Measurements from ENCODE around the gene VAV3.
"Not testable (repeated sequence)": the region's sequence is repeated elsewhere in the genome, so short reads cannot be mapped to it uniquely, and the experiment has no call there.

VAV3 gene, protein sequence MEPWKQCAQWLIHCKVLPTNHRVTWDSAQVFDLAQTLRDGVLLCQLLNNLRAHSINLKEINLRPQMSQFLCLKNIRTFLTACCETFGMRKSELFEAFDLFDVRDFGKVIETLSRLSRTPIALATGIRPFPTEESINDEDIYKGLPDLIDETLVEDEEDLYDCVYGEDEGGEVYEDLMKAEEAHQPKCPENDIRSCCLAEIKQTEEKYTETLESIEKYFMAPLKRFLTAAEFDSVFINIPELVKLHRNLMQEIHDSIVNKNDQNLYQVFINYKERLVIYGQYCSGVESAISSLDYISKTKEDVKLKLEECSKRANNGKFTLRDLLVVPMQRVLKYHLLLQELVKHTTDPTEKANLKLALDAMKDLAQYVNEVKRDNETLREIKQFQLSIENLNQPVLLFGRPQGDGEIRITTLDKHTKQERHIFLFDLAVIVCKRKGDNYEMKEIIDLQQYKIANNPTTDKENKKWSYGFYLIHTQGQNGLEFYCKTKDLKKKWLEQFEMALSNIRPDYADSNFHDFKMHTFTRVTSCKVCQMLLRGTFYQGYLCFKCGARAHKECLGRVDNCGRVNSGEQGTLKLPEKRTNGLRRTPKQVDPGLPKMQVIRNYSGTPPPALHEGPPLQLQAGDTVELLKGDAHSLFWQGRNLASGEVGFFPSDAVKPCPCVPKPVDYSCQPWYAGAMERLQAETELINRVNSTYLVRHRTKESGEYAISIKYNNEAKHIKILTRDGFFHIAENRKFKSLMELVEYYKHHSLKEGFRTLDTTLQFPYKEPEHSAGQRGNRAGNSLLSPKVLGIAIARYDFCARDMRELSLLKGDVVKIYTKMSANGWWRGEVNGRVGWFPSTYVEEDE

DNA sequence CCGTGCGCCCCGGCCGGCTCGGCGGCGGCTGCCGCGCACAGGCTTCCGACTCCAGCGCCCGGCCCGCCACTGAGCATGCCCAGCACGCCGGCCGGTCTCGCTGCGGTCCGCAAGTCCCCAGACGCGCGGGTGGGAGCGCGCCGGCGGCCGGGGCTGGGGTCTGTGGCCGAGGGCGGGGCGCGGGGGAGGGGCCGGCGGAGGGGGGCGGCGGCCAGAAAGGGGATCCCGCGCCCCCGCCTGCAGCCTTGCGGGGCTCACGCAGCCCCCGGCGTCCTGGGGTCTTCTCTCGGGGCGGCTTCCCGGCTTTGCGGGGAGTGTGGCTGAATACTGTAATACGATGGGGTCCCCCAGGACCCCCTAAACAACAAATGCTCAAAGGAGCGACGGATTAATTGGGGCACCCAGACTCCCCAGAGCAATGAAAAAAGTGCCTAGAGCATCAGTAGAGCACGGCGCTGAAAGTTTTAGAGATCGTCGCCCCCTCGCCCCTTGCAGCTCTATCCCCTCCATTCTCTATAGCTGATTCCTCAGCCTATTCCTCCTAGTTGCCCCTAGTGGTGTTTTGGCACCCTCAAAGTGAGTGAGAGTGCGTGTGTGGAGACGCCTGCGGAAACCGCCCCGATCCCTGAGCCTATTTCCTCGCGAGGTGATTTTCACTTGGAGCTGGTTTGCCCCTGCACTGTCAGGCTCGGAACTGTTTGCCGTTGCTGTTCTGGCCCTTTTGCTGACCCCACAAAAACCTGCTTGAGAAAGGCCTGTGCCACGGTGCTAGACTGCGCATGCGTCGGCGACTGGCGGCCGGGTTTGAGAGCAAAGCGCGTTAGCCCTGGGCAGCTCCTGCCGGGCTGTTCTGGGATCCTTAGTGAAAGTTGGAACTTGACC, at the start of gene VAV3:
Gene VAV3 (minus strand): TSS at position 71 of the 882 bp plus-strand sequence. CDS start 311 bp downstream, outside the sequence.
- peak; percentile 69 for DNase-seq

DNA sequence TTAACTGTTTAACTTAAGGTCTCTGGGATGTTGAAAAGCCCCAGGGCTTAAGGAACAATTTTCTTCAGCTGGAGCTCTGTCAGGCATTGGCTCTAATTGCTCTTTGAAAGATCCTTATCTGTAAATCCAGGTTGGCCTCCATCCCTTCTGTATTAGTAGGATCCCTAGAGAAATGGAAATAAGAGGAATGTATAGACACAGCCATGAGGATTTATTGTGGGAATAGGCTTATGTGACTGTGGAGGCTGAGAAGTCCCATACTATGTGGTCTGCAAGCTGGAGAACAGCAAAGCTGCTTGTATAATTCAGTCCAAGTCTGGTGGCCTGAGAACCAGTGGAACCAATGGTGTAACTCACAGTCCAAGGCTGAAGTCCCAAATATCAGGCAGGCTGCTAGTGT, 47.6 kb upstream of the VAV3 start:
- no peak for DNase-seq

DNA sequence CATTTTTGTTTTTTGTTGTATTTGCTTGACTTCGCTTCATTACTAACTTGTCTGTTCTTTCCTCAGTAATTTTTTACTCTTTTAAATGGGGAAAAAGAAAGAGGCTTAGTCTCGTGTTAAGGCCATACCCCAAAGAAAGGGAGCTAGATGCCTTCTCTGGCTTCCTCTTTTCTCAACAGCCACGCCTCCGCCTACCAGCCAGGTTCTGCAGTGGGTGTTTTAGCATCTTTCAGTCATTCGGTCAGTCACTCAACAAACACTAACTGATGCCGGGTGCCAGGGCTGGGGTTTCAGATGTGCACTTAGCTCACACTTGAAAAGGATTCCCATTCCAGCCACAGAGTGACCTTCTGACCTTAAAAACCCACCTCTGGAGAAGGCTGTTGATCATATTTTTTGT, 46.3 kb upstream of the VAV3 start:
- DNase-seq, result no peak

DNA sequence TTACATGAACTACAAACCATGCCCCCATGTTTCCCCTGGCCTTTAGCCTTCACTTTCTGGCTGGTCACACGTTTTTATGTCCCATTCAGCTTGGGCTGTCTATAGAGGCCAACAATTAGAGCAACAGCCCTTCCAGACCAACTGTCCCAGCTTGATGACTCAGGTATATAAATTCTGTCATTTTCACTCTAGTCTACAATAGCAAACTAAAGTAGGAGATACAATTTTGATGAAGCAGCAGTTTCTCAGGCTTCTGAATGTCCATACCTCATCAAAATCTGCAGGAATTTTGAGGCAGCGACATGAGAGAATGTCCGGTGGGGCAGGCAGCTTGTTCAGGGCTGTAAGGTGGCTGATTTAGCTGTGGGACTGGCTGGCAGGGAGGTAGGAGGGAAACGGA, 45.6 kb upstream of the VAV3 start:
- no peak for DNase-seq

DNA sequence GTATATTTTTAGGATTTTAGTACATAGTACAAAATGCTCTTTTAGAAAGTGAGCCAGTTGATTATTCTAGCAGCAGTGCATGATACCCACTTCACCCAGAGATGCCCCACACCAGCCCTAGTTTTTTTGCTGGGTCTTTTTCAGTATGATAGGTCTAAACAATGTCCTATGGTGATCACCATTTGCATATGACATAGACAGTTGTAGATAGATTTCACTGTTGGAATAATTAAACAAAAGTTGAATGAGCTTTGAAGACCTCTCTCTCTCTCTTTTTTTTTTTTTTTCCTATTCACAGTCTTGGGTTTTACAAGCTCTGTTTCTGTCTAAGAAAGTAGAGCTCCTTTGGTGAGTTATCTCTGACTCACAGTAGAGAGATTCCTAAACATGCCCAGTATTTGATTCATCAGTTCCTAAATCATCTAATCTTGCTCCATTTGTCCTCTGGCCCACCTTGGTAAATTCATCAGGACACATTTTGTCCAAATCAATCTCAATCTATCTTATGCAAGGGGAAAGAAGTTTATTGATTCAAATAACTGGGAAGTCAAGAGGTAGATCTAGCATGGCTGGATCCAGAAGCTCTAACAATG, 44.7 kb upstream of the VAV3 start:
- DNase-seq, result no peak

DNA sequence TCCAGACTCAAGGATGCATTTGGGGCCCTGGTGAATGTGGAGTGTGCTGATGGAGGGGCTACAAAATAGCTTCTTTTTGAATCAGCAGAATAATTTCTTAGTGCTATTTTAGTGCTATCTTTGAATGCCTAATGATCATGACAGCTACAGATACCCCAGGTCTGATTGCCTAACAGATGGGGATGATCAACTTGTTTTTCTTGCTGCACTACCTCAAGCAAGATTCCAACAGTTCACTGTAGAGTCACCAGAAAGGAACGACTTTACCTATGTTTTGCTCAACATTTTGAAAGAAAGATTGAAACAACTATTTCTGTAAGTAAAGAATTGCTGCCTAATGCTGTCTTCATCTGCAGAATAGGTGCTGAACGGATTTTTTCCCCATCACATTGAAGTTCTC, 42.6 kb upstream of the VAV3 start:
- DNase-seq, result no peak

DNA sequence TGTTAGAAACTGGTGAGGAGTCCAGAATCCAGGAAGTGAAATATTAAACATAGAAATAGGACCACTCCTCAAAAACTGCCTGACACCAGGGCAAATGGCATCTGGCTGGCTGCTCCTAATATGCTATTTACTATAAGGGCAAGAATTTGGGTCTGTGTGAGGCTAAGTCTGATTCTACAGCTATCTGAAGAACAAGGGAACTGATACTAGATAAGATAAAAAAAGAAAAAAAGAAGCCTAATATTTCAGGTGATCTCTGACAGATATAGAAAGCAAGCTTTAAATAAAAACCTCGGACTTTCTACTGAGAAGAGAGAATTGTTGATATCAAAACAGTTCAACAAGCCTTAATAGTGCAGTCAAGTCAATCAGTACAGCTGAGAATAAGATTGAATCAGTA, 42.1 kb upstream of the VAV3 start:
- no peak for DNase-seq

DNA sequence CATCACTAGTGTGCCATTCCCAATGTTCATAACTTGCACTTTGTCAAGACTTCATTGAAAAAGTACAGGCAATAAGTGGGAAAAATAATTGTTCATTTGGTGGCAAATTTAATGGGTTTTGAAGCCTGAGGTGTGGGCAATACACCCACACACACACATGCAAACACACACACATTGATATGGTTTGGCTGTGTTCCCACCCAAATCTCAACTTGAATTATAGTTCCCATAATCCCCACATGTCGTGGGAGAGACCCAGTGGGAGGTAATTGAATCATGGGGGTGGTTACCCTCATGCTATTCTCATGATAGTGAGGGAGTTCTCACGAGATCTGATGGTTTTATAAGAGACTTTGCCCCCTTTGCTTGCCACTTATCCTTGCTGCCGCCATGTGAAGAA, 39.9 kb upstream of the VAV3 start:
- not testable (repeated sequence) for DNase-seq

DNA sequence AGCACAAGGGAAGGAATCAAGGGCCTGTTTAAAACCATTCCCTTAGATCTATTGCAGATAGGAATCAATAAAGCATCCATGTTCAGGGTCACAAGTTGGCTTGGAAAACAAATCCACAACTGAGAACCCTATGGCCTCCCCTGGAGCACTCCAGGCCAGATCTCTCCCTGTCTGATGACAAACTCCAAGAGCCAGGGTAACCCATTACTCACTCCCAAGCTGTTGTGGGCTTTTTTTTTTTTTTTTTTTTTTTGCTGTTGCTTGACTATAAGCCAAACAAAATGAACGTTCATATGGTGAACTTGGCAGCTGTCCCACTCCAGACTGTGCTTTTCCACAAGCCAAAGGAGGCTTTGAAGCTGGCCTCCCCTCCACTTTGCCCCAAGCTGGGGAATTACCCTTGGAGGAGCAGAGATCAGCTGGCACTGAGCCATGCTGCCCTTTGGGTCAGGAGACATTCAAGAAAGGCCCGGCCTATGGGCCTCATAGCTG, 35.7 kb upstream of the VAV3 start:
- no peak for DNase-seq

DNA sequence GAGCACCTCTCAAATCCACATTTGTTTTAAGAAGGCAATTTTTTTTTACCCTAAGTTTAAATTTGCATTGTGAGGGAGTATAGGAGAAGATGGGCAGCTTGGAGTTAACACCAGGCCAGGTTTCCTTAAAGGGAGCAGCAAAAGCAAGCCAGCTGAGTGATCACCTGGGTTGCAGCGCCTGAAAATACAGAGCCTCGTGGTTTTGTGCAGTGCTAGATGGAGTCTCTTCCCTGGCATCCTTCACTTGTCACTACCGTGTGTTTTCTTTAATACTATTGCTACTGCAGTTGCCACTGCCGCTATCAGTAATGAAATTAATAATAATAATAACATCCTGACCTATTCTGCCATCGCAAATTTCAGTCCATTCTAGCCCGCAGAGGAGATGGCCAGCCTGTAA, 35.2 kb upstream of the VAV3 start:
- no peak for DNase-seq

DNA sequence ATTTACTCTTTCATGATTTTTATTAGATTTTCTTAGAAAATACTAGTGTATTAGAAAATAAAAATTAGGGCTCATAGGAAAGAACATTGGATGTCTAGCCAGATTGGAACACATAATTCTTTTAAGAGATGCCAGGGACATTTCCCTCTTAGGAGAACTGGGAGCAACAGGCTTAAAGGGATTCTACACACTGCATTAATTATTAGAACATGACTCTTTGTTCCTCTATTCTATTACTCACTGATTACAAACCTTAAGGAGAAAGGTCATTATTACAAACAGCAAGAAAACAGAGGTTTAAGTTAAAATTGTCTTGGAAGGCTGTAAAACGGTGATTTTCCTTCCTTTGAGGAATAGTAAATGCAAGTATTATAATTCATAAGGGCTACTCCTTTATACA, 32.9 kb upstream of the VAV3 start:
- no peak for DNase-seq

DNA sequence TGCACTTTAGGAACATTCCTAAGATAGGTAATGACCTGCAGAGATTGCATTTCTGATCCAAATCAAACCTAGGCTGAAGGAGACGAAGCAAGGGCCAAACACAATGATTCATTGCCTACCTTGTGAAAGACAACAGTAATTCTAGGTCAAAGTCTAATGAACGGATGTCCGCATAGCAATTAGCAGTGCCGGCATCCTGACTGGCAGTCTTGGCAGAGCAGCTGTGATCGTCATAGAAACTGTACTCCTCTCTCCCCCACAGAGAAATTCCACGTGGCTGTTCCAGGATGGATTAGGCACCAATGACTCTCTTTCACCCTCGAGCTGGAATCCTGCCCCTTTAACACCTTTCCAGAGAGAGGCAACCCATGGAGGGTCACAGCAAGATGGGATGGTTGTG, 28.9 kb upstream of the VAV3 start:
- DNase-seq, result no peak

DNA sequence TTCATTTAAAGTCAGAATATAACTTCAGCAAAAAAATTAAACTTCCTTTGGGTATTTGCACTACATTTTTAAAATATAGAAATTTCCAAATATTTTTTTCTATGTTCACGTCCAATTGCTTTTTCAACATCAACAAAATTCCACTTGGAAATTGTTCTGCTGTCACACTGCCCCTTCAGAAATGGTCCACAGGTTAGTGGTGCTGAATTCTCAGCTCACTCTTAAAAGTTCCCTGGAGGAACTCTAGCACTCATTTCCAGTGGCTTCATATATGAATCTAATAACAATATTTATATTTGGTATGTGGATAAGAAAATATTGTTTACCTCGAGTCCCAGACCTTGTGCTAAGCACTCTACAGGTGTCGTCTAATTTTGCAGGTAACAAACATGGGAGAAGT, 27.4 kb upstream of the VAV3 start:
- no peak for DNase-seq

DNA sequence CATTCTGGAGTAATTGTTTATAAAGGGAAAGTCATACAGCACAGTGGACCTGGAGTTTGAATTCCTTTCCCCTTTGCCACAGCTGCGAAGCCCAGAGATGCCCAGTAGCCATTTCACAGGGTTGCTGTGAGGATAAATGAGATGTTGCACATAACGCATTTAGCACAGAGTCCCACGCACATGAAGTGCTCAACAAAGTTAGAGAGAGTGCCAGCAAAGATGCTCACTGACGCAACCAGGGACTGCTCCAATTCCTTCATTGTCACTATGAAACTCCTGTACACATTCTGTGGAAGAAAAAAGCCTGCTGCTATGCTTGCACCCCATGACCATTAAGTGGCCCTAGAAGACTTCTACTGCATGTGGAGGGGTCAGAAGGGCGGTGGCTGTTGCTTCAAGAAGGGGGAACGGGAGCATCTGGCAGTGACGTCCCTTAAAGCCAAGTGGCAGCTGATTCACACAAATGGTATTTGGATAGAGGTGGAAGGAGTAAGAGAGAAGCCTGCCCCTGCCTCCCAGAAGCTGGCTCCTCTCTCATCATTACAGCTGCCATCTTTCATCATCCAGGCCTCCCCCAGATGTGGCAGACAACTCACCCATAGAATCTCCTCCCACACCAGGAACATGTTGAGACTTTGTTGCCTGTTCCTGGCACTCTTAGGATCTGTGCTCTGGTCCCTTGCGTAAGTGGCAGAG, 26.5 kb upstream of the VAV3 start:
- no peak for DNase-seq

DNA sequence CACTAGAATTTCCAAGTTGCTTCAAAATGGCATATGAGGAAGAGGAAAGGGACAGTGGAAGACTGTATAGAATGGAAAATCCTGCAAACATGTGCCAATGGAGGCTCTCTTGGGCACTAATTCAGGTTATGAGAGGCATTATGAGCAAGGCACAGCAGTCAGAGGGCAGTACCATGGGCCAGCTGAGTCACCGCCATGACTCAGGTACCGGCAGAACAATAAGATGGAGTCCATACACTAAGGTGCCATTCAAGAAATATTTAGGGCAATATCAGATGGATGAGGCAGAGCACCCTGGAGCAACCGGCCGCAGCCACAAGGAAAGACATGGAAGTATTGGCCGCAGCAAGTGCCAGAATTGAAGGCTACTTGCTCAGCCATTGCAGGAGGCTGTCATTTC, 25.6 kb upstream of the VAV3 start:
- DNase-seq, result no peak

DNA sequence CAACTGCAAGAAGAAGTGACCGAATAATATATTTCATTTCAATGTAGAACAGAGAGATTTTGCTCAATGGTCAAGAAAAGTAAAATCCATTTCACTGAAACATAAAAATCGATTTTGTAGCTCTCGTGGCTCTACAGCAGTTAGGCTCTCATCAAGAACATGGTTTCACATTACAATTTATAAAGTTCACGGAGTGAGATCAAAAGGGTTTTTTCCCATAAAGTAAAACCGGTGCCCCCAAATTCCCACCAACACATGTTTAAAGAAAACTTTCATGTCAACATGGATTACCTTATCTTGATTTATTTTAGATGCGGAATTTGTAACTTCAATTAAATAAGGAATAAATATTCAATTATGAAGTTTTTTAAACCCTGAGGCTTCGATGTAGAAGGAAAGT, 16.3 kb upstream of the VAV3 start:
- no peak for DNase-seq

DNA sequence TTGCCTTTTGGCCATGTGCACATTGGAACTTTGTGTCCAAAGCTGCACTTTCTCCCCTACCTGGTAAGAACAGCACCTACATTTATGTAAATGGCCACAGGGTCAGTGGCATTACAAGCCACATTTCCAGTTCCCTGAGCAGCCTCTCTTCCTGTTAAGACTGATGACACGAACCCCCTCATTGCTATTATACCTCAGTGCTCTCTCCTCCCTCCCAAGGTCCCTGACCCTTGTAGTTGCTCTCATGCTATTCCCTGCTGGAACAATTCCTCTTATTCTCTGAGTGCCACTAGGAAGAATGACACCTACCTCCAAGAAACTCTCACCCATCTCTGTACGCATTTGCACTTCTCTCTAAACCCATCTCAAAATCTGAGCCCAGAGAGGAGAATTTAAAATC, 14.9 kb upstream of the VAV3 start:
- DNase-seq, result no peak

DNA sequence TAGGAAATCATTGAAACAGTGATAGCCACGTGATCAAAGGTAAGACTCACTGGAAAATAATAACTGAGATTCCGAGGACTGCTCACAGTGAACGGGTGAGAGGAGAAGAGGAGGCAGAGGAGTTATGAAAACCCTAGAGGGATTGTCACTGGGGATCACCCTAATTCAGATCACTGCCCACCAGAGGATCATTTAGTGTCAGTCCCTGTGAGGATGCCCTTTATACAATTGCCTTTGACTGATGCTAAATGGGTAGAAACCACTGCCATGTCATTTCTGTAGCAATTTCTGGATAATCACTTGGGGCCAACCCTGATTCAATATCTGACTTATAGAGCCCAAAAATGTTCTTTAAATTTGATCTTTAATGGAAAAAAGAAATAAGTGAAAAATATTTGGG, 14.1 kb upstream of the VAV3 start:
- DNase-seq, result no peak

DNA sequence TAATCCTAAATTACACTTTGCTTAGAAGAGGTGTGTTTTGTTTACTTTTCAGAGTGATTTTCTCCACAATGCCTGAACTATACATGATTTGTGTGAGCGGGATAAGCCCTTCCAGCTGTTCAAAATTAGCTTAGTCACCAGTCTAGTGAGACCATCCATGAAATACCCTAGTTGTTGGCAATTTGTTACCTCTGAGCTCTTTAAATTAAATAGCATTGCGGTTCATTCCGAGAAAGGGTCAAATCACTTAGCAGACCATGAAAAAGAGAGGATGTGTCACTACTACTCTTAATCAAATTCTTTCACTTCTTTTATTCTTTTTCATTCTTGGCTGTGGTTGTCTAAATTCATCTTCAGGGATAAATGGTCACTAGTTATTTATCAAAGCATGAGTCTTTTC, 11.9 kb upstream of the VAV3 start:
- no peak for DNase-seq

DNA sequence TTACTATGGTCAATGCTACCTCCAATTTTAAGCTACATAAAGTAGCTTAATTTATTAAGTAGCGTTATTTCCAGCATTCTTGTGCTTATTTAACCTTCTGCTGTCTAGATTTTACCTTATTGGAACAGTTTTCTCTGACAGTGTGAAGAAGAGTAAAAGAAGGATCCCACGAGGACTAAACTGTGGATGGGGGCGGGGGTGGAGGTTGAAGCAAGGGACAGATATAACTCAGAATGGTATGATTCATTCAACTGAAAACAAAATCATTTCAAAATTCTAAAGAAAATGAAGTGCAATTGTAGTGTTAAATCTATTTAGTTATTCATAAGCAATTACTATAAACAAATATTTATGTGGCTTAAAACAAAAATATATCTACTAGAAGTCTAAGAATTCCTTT, 11.5 kb upstream of the VAV3 start:
- DNase-seq, result no peak

DNA sequence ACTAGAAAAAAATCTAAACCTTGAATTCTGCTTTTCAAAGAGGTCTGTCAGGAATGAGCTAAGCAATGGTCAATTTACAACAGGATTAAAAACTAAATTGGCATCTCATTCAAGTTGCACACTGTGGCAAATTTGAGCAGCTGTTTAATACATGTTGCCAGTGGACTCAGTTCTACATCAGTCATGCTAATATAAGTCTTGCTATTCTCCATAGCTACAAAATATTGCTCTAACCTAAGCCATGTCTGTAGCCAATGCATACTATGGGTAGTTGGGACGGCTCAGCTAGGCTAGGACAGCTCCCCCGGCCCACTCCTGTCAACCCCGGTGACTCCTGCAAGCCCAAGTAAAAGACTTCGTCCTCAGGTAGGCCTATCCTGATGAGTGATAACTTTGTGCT, 10.9 kb upstream of the VAV3 start:
- DNase-seq, result no peak

DNA sequence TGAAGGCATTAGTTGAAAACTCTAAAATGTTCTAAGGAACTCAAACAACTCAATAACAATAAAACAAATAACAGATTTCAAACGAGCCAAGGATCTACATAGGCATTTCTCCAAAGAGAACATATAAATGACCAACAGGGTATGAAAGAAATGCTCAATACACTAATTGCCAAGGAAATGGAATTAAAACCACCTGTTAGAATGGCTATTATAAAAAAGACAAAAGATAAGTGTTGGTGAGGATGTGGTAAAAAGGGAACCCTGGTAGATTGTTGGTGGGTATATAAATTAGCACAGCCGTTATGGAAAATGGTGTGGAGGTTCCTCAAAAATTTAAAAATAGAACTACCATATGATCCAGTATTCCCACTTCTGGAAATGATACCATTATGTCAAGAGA, 9.1 kb upstream of the VAV3 start:
- DNase-seq, result no peak
